Measurements from ENCODE around the gene RTN4RL2.

Gene RTN4RL2

DNA sequence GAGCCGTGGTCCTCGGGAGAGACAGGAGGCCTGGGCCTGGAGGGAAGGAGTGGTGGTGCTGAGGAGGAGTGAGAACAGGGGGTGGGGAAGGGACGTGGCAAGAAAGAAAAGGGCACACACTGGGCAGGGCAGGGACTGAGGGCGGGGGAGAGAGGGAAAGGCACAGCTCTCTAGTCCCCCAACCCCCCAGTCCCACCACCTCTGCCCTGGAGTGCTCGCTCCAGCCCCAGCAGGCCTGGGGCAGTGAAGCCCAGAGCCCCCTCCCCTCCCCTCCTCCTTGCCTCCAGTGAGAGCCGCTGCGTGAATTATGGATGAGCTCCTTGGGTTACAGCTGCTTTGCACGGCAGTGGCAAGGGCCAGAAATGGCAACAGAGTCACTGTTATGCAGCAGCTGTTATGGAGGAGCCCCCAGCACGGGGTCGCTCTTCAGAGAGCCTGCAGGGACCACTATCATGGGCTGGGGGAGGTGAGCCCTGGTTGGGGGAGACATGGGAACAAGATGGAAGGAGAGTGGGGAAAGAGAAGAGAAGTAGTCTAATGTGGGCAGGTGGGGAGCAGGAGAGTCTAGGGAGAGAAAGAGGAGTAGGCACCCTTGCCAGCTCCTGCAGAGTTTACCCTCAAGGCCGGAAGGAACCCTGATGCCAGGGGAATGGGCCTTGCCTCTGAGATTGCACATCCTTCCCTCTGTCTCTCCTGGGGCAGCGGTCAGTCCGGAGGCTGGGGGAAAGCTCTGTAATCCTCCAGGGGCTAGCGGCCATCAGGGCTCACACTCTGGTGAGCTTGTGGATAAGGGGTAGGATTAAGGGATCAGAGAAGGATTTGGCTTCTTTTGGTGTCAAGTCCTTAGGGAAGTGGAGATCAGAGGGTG, 3.6 kb downstream of the RTN4RL2 start:
- no peak for DNase-seq

DNA sequence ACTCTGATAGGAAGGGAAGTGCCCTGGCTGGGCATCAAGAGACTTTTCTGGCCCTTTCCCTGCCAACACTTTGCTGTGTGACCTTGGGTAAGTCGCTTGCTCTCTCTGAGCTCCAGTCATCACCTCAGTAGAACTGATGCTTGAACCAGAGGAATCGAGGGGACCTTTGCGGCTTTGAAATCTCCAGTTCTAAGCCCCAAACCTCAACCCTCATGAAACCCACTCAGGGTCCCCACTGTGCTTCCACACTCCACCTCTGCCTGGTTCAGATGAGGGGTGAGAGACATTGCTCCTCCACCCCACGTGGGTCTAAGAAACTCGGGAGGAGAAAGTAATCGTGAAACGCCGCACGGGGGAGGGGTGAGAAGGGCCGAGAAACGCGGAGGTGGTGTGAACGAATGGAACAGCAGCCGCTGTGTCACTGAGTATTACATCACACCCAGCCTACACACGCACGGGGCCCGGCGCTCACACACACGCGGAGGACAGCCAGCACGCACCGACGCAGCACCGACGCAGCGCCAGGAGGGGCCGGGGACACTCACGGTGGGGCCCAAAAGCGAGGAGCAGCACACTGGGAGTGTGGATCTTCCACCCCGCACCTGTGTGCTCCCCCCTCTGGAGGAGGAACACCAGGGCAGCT, 4.3 kb downstream of the RTN4RL2 start:
- no peak for DNase-seq

GRCh38 chr11:57466680-57467079, 6.4 kb downstream of the RTN4RL2 start:
- DNase-seq: no peak

- DNase-seq: no peak
These were observed 7.3 kb downstream of the RTN4RL2 start for GRCh38 chr11:57467508-57468157.

- no peak for DNase-seq
These were observed 7.9 kb downstream of the RTN4RL2 start for GRCh38 chr11:57468276-57468675.

GRCh38 chr11:57469268-57469667, 8.9 kb downstream of the RTN4RL2 start:
- DNase-seq: no peak

- DNase-seq: no peak
These were observed 11.2 kb downstream of the RTN4RL2 start for GRCh38 chr11:57471496-57471895.

DNA sequence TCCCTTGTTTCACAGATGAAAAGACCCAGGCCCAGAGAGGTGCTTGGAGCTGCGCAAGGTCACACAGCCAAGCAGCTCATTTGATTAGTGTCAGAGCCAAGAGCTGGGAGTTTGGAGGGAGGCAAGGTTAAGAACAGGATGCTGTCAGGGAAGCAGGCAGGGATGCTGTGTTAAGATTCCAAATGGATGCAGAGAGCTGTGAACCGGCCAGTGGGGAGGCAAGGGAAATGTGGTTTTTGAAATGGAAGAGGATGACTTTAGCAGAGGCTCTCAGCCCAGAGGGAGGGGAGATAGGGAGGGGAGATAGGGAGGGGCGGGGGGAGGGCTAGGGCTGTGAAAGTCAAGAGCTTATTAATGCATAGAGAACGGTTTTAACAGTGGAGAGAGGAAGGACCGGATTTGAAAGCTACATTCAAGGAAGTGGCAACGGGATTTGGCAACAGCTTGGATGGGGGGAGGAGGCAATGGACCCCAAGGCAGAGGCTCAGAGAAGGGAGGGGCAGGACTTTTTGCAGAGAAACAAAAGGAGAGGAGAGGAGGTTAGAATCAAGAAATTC, 13.0 kb downstream of the RTN4RL2 start:
- no peak for DNase-seq

GRCh38 chr11:57474017-57474802, 13.9 kb downstream of the RTN4RL2 start:
- no peak for DNase-seq

GRCh38 chr11:57474803-57475115, 14.4 kb downstream of the RTN4RL2 start:
- no peak for DNase-seq

DNA sequence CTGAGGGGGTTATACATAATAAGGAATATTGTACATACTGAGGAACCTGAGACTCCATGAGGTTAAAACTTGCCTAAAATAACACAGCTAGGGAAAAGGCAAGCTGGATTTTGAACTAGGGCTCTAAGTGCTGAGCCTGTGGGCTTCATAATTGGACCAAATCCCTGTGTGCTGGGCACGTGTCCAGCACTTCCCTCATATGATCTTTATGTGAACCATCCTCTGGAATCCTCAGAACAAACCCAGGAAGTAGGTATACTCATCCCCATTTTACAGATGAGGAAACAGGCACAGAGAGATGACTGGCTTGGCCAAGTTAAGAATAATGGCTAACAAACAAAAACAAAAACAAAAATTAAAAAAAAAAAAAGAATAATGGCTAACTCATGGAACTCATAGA, 14.9 kb downstream of the RTN4RL2 start:
- DNase-seq: peak; percentile 46

DNA sequence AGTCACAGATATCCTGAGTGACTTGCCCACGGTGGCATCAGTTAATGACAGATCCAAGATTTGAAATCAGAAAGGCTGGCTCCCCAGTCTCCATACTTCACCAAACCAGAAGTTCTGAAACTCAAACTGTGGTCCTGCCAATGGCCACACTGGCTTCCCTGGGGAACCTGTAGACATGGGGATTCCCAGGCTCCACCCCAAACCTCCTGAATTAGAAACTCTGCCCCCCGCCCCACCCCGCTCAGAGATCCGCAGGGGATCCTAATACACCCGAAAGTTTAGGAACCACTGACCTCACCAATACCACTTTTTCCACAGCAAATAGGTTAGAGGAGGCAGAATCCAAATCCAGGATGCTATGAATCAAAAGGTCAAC, 15.3 kb downstream of the RTN4RL2 start:
- DNase-seq: no peak

GRCh38 chr11:57476047-57476756, 15.9 kb downstream of the RTN4RL2 start:
- no peak for DNase-seq

DNA sequence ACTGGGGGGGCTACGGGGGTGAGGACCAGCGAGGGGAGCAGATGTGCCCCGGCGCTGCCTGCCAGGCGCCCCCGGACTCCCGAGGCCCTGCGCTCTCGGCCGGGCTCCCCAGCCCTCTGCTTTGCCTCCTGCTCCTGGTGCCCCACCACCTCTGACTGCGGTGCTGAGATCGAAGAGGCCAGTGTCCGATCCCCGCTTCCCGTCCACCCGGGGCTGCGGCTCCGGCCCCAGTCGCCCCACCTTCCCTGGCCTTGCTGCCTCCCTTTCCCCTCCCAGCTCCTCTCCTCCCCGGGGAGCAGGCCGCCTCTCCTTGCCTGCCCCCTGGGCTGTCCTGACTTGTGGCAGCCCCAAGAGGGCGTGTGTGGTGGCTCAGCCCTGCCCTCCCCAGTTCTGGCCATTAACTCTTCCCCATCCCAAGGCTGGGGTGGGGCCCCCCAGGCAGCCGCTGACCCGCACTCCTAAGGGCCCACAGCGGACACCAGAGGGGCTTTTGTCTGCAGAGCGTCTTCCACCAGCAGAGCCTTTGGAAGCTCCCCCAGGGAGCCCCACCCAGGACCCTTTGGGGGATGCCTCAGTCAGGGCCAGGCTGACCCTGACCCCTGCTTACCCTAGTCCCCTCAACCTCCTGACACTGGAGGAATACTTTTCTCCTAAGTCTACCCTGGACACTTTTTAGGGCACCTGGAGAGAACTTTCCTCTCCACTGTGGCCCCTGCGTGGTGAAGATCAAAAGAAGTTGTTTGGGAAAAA, 16.6 kb downstream of the RTN4RL2 start:
- DNase-seq: peak; percentile 66

DNA sequence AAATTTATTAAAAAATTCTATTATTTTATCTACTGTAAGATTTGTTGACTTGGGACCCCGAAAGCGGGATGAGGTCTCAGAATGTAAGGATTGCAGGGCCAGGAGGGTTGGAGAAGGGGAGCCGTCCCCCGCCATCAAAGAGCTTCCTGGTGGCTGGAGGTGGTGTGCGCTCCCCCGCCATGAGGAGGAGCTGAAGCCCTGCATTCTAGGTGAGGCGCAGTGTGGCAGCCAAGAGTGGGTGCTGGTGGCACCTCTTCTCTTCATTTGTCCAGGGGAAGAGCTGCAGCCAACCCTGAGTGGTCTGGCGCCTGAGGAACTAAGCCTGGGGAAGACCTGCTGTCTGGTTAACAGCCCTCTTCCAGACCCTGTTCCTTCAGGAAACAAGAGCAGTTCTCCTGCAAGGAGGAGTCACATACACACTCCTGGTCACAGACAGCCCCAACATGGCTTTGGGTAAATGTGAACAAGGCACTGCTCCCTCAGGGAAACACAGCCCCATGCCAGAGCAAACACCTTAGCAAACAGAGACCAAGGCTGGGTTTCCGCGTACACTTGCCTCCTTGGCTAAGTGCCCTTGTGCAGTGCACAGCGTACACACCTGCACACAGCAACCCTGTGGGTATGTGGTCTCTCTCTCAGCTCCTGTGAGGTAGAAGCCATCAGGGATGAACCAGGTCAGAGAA, 17.3 kb downstream of the RTN4RL2 start:
- no peak for DNase-seq

GRCh38 chr11:57479021-57479663, 18.8 kb downstream of the RTN4RL2 start:
- DNase-seq: no peak

DNA sequence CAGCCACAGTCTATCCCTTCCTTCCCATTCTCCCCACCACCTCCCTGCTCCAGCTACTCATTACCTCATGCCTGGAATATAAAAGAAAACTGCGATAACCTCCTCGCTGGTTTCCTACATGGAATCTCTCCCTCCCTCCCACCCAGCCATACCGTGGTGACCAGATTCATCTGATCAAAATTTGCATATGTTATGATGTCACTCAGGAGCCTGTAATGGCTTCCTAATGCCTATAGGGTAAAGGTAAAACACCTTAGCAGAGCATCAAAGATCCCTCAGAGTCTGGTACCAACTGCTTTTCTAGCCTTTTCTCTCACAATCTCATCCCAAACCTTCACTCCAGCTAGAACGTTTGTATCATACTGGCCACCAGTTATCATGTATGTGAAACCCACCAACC, 19.6 kb downstream of the RTN4RL2 start:
- DNase-seq: no peak

DNA sequence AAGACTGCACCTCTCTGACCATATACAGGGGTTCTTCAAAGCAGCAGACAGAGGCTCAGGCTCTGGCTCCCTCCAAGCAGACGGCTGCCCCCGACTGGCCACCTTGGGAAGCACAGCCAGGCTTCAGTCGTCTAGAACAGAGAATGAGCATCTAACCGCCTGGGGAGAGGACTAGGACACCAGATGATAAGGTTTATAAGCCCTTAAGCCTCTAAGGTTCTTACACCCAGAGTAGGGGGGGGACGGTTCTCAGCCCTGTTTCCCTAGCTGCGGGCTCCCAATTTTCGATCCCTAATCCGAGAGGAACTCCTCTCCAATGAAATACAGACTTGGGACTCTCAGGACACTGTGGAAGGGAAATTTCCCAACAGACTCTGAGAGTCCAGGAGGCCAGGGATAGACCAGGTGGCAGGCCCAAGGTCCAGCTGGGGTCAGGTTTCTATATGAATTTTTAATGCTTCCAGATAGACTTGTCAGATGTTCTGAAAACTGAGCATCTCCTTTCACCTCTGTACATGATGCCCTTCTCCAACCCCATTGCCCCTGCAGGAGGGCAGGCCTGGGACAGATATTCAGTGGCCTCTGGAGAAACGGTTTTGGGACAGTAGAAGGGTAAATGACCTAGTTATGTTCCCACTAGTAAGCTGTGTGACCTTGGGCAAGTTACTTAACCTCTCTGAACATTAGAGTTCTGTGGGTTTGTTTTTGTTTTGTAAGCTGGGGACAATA, 20.2 kb downstream of the RTN4RL2 start:
- DNase-seq: peak; percentile 55

DNA sequence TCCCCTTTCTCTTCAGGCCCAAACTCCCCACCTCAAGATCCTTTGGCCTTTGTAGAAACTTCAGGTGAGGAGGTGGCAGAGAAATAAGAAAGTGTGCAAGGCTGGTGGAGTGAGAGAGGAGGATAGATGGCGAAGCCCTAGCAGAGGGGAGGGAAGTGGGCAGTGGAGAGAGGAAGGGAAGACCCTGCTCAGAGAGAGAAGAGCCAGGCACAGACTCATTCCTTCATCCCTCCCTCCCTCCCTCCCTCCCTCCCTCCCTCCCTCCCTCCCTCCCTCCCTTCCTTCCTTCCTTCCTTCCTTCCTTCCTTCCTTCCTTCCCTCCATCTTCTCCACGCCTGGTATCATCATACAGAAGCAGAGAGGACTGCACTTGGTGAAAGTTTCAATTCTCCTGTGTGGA, 21.0 kb downstream of the RTN4RL2 start:
- DNase-seq: no peak

Measured in EL (cell line).